AG09309 (cell line): ENCODE results near the gene MIB1.
"Not testable (repeated sequence)": the region's sequence is repeated elsewhere in the genome, so short reads cannot be mapped to it uniquely, and the experiment has no call there.

Source experiments
- DNase-seq: peaks from one replicate; pipeline ENCODE4 v3.0.0-alpha.2; 2010; ENCODE audit warnings: low read depth
- H3K4me3 ChIP-seq: 2 replicates; pipeline ENCODE4 v1.5.1; 2011; ENCODE audit warnings: mild to moderate bottlenecking, low read depth, low read length, moderate library complexity; ENCODE audit not compliant: control insufficient read depth
- TF ChIP-seq, protein P1 (sequence below): IDR thresholded peaks from 2 replicates; pipeline ENCODE4 v1.5.1; 2011; ENCODE audit warnings: mild to moderate bottlenecking, low read depth, low read length, inconsistent platforms; ENCODE audit not compliant: insufficient read depth, control insufficient read depth; ENCODE audit errors: missing control alignments

Gene MIB1

DNA sequence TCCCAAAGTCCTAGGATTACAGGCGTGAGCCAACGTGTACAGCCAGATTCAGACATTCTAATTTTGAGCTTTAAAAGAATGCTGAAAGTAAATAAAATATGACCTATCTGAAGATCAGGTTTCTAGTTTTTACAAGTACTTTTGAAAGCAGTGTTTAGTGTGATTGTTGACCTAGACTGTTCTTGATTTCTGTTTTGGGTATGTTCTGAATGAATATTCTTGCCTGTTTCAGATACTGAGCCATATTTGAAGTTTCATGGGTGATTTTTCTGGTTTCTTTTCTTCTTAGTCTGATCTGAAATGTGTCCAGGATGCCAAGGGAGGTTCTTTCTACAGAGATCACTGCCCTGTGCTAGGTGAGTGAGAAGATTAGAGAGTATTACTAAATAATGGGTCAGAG, 37.2 kb downstream of the MIB1 start:
- TF ChIP-seq, protein P1, sequence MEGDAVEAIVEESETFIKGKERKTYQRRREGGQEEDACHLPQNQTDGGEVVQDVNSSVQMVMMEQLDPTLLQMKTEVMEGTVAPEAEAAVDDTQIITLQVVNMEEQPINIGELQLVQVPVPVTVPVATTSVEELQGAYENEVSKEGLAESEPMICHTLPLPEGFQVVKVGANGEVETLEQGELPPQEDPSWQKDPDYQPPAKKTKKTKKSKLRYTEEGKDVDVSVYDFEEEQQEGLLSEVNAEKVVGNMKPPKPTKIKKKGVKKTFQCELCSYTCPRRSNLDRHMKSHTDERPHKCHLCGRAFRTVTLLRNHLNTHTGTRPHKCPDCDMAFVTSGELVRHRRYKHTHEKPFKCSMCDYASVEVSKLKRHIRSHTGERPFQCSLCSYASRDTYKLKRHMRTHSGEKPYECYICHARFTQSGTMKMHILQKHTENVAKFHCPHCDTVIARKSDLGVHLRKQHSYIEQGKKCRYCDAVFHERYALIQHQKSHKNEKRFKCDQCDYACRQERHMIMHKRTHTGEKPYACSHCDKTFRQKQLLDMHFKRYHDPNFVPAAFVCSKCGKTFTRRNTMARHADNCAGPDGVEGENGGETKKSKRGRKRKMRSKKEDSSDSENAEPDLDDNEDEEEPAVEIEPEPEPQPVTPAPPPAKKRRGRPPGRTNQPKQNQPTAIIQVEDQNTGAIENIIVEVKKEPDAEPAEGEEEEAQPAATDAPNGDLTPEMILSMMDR: no peak
- no peak overlapping the region for H3K4me3 ChIP-seq
- no peak for DNase-seq

DNA sequence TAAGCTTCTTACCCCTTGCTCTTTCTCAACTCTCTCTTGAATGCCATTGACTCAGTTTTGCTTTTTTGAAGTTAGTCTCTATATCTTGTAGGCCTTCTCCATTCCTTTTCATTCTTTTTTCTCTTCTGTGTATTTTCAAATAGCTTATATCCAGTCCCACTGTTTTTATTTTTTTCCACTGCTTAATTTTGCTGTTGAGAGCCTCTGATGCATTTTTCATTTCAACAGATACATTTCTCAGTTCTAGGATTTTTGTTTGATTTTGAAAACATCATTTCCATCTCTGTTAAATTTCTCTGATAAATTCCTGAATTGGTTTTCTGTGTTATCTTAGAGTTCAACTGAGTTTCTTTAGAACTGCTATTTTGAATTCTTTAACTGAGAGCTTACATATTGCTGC, 45.9 kb downstream of the MIB1 start:
- no peak for DNase-seq
- no peak overlapping the region for H3K4me3 ChIP-seq
- TF ChIP-seq, protein P1: no peak

DNA sequence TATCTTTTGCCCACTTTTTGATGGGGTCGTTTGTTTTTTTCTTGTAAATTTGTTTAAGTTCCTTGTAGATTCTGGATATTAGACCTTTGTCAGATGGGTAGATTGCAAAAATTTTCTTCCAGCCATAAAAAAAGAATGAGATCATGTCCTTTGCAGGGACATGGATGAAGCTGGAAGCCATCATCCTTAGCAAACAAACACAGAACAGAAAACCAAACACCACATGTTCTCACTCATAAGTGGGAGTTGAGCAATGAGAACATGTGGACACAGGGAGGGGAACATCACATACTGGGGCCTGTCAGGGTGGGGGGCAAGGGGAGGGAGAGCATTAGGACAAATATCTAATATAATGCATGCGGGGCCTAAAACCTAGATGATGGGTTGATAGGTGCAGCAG, 55.5 kb downstream of the MIB1 start:
- DNase-seq, H3K4me3 ChIP-seq: not testable (repeated sequence)

DNA sequence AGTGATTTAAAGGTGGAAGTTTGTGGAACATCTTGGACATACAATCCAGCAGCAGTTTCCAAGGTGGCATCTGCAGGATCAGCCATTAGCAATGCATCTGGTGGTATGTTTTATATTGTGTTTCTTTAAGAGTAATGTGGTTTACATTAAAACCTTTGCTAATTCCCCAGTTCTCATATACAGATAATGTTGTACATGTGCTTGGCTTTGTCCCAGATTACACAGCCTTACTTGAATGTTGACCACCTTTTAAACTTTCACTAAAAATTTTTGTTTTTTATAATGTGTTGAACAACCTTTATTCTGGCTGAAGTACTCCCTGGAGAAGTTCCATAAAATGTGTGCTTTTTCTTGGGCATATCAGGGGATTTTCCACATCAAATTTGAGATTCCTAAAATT, 57.5 kb downstream of the MIB1 start:
- DNase-seq: no peak
- no peak overlapping the region for H3K4me3 ChIP-seq
- TF ChIP-seq, protein P1: no peak

DNA sequence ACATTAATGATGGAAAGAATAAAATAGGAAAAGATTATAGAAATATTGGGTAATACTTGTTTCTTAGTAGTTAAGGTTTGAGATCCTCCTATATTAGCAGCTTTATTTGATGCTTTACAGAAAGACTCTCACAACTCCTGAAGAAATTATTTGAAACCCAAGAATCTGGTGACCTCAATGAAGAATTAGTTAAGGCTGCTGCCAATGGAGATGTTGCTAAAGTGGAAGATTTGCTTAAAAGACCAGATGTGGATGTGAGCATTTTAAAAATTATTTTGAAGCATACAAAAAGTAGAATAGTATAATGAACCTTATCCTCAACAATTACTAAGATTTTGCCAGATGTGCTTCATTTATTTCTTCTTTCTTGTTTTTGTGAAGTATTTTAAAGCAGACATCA, 59.1 kb downstream of the MIB1 start:
- DNase-seq: no peak
- TF ChIP-seq, protein P1: no peak
- H3K4me3 ChIP-seq: no peak overlapping the region

DNA sequence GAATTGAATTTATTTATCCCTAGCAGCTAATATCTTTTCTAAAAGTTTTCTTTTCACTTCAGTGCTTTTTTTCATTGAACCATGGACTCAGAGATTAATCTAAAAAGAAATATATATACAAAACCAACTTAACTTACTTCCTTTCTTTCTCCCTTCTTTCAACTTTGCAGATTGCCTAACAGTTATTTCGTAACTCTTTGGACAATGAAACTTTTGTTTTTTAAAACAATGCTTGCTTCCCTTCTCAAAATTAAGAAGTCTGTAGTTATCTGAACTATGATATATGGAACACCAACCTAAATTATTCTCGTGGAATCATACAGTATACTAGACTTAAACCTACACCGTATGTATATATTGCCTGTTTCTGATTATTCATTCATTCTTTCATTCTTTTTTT, 62.9 kb downstream of the MIB1 start:
- H3K4me3 ChIP-seq: no peak overlapping the region
- TF ChIP-seq, protein P1: no peak
- DNase-seq: no peak

DNA sequence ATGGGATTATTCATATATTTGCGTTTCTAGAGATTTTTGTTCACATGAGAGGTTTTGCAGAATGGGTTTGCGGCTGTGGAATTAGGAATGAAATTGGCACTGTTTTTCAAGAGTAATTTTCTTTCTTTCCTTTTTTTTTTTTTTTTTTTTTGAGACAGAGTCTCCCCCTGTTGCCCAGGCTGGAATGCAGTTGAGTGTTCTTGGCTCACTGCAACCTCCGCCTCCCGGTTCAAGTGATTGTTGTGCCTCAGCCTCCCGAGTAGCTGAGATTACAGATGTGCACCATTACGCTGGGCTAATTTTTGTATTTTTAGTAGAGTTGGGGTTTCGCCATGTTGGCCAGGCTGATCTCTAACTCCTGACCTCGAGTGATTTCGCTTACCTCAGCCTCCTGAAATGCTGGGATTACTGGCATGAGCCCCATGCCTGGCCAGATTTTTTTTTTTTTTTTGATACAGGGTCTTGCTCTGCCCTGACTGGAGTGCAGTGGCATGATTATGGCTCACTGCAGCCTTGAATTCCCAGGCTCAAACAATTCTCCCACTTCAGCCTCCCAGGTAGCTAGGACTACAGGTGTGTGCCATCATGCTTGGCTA, 65.3 kb downstream of the MIB1 start:
- no peak for DNase-seq
- no peak overlapping the region for H3K4me3 ChIP-seq
- TF ChIP-seq, protein P1: no peak
